IMR-90 (cell line): ENCODE results near the gene CKAP5. TPM values are rescaled to one million over a fixed set of nuclear protein-coding genes. Genes with fewer than 3 reads are reported as not detected.

ENCODE experiments used
- ATAC-seq: fragments of 200-7000 bp; cut with Tn5 transposase; 2 replicates; pipeline ENCODE4 v1.9.1; 2020; ENCODE audit warnings: low read depth, mild to moderate bottlenecking, moderate library complexity
- BruUV-seq: library from RNA; stranded (reverse); fragments of 400-500 nt; replicated peaks from 2 replicates; lab custom pipeline; 2021; lab: Mats Ljungman, UMichigan
- CTCF ChIA-PET: fragments of 300-600 bp; formaldehyde crosslinking; extraction: SDS; loops from one replicate; lab custom pipeline; 2021; ENCODE audit warnings: antibody characterized with exemption; lab: Yijun Ruan, JAX
- POLR2A ChIA-PET: fragments of 300-600 bp; sonication (Branson Sonifier 250); formaldehyde crosslinking; loops from one replicate; lab custom pipeline; 2022; ENCODE audit warnings: antibody characterized with exemption; ENCODE audit not compliant: unreplicated experiment; lab: Charles Lee
- DNase-seq: peaks from one replicate; pipeline ENCODE4 v3.0.0; 2013
- H2AFZ ChIP-seq: replicated peaks from 2 replicates; pipeline ENCODE3; 2013; ENCODE audit warnings: low read length, mild to moderate bottlenecking; ENCODE audit not compliant: poor library complexity
- H2AK5ac ChIP-seq: 2 replicates; pipeline ENCODE4 v1.6.1; 2013; ENCODE audit warnings: low read depth, low read length, inconsistent platforms
- H2AK9ac ChIP-seq: replicated peaks from 2 replicates; pipeline ENCODE3; 2013; ENCODE audit warnings: mild to moderate bottlenecking, low read depth, low read length, moderate library complexity; ENCODE audit not compliant: poor library complexity
- H2BK120ac ChIP-seq: 2 replicates; pipeline ENCODE4 v1.6.1; 2013; ENCODE audit warnings: low read depth, low read length, inconsistent platforms
- H2BK15ac ChIP-seq: 3 replicates; pipeline ENCODE4 v1.6.1; 2013; ENCODE audit warnings: low read depth, low read length, inconsistent platforms
- H2BK20ac ChIP-seq: 2 replicates; pipeline ENCODE4 v1.6.1; 2013; ENCODE audit warnings: low read depth, mild to moderate bottlenecking, inconsistent platforms, low read length, moderate library complexity
- H2BK5ac ChIP-seq: 2 replicates; pipeline ENCODE4 v1.6.1; 2013; ENCODE audit warnings: mild to moderate bottlenecking, low read depth, low read length, inconsistent platforms; ENCODE audit not compliant: poor library complexity, severe bottlenecking
- H3K14ac ChIP-seq: replicated peaks from 2 replicates; pipeline ENCODE4 v1.6.1; 2013; ENCODE audit warnings: low read depth, low read length, inconsistent platforms
- H3K18ac ChIP-seq: 2 replicates; pipeline ENCODE4 v1.6.1; 2013; ENCODE audit warnings: low read depth, low read length, control low read depth
- H3K23ac ChIP-seq: 2 replicates; pipeline ENCODE4 v1.6.1; 2013; ENCODE audit warnings: low read depth, low read length, inconsistent platforms
- H3K27ac ChIP-seq: 2 replicates; pipeline ENCODE4 v1.5.1; 2013; ENCODE audit warnings: mild to moderate bottlenecking, control low read depth, low read length; ENCODE audit not compliant: insufficient read depth
- H3K27me3 ChIP-seq: 2 replicates; pipeline ENCODE4 v1.6.1; 2013; ENCODE audit warnings: low read length; ENCODE audit not compliant: control insufficient read depth, insufficient read depth
- H3K36me3 ChIP-seq: 2 replicates; pipeline ENCODE4 v1.6.1; 2013; ENCODE audit warnings: low read length, mixed read lengths; ENCODE audit not compliant: control insufficient read depth, insufficient read depth
- H3K4ac ChIP-seq: 2 replicates; pipeline ENCODE4 v1.6.1; 2013; ENCODE audit warnings: low read depth, low read length, inconsistent platforms
- H3K4me1 ChIP-seq: 2 replicates; pipeline ENCODE4 v1.6.1; 2013; ENCODE audit warnings: low read length, mixed read lengths; ENCODE audit not compliant: control insufficient read depth, insufficient read depth
- H3K4me2 ChIP-seq: 2 replicates; pipeline ENCODE4 v1.6.1; 2013; ENCODE audit warnings: low read depth, mild to moderate bottlenecking, control low read depth, low read length, moderate library complexity
- H3K4me3 ChIP-seq: 2 replicates; pipeline ENCODE4 v1.5.1; 2013; ENCODE audit warnings: low read depth, mild to moderate bottlenecking, control low read depth, low read length, moderate library complexity; ENCODE audit not compliant: insufficient read depth
- H3K56ac ChIP-seq: 2 replicates; pipeline ENCODE4 v1.6.1; 2013; ENCODE audit warnings: low read length, inconsistent platforms; ENCODE audit not compliant: insufficient read depth; ENCODE audit errors: extremely low read depth
- H3K79me1 ChIP-seq, 2 experiments: 2 replicates each; pipeline ENCODE4 v1.6.1; 2013; ENCODE audit warnings: low read length in 2 of 2, inconsistent platforms in 1 of 2, low read depth in 1 of 2
- H3K9ac ChIP-seq: 2 replicates; pipeline ENCODE4 v1.6.1; 2013; ENCODE audit warnings: low read depth, low read length, control low read depth
- H3K9me1 ChIP-seq: 2 replicates; pipeline ENCODE4 v1.6.1; 2013; ENCODE audit warnings: low read length, inconsistent platforms; ENCODE audit not compliant: insufficient read depth
- H3K9me3 ChIP-seq: 2 replicates; pipeline ENCODE4 v1.6.1; 2013; ENCODE audit warnings: low read length; ENCODE audit not compliant: control insufficient read depth, insufficient read depth
- H4K20me1 ChIP-seq: 2 replicates; pipeline ENCODE4 v1.6.1; 2013; ENCODE audit warnings: low read length, inconsistent platforms; ENCODE audit not compliant: insufficient read depth
- H4K5ac ChIP-seq: 2 replicates; pipeline ENCODE4 v1.6.1; 2013; ENCODE audit warnings: mild to moderate bottlenecking, low read depth, low read length, control low read depth
- H4K8ac ChIP-seq, 2 experiments: 2 replicates each; pipeline ENCODE4 v1.6.1; 2013; ENCODE audit warnings: low read depth in 2 of 2, low read length in 2 of 2, control low read depth in 1 of 2, inconsistent platforms in 1 of 2
- H4K91ac ChIP-seq: 2 replicates; pipeline ENCODE4 v1.6.1; 2013; ENCODE audit warnings: low read depth, low read length, inconsistent platforms; ENCODE audit not compliant: insufficient read depth
- CEBPB ChIP-seq: IDR thresholded peaks from 2 replicates; pipeline ENCODE4 v1.6.1; 2012; ENCODE audit warnings: low read depth, low read length, improper control_type of control experiment
- FOS ChIP-seq: fragments of 150-350 bp; IDR thresholded peaks from 2 replicates; pipeline ENCODE4 v1.6.1; 2016; ENCODE audit warnings: low read depth, low read length
- WGBS, 2 experiments: methylation state at CpG; one replicate each; pipeline versions ENCODE4 v1.1.5 to v1.1.7; 2013; ENCODE audit warnings: missing lambda C conversion rate in 2 of 2; ENCODE audit not compliant: insufficient read length in 1 of 2; ENCODE audit errors: extremely low coverage in 2 of 2; 5-methylcytosine and 5-hydroxymethylcytosine counted together
- dilution Hi-C: fragments of 300-500 bp; cut with HindIII; formaldehyde crosslinking; loops from one replicate; pipeline ENCODE4 v1.14.3; 2018; ENCODE audit warnings: low sequenced_read_pairs; ENCODE audit not compliant: unreplicated experiment
- in situ Hi-C: fragments of 300-500 bp; cut with MboI; formaldehyde crosslinking; loops from 3 replicates; pipeline ENCODE4 v1.14.3; 2019; ENCODE audit warnings: low sequenced_read_pairs, inconsistent platforms, mixed read lengths
- intact Hi-C: fragments of 100-400 bp; cut with micrococcal nuclease; formaldehyde crosslinking; loops from 2 replicates; pipeline ENCODE4 v1.10.0; 2022
- polyA plus RNA-seq, 3 experiments: library from polyadenylated mRNA; depleted of rRNA; stranded (reverse); fragments of >200 nt; gene quantifications; 2 replicates each; pipeline ENCODE4 v1.2.3, GENCODE V29; 2012; ENCODE audit warnings: low replicate concordance in 1 of 3
- total RNA-seq: library from RNA; depleted of rRNA; stranded (reverse); fragments of >200 nt; gene quantifications from 2 replicates; pipeline ENCODE4 v1.2.3, GENCODE V29; 2012

The CKAP5 gene
- total and polyA plus RNA-seq, 2 of the 4 experiments (the other 2 are of a cell fraction) = 59.5 to 79.2 TPM

DNA sequence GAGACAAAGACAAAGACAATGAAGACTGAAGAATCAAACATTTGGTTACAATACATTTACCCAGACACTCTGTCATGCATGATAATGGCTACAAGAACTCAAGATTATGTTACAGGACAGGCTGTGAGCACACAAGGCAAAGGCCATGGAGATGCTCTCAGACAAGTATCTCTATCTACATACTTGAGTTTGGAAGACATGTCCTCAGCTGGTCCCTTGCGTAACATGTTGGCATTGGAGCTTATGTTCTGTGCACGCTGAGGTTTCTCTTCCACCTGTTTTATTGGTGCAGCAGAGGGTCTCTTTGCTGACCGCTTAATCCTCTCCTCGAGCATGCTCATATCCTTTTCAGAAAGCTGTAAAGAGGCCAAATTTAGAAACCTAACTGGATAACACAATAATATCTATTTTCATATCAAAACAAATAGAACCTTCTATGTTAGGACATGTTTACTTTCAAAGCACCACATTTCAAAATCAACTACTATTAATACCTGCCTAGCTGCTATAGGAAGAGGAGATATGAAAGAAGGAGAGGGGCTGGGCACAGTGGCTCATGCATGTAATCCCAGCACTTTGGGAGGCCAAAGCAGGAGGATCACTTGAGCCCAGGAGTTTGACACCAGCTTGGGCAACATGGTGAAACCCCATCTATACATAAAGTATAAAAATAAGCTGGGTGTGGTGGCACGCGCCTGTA, 85.5 kb downstream of the CKAP5 start:
- no peak overlapping the region for H2BK120ac ChIP-seq
- intact Hi-C loops = no loop called here
- H3K4me3 ChIP-seq = no peak overlapping the region
- no peak overlapping the region for H2AK9ac ChIP-seq
- TF ChIP-seq FOS = no peak
- TF ChIP-seq CEBPB = peak; percentile 56
- no peak overlapping the region for H2BK15ac ChIP-seq
- H4K8ac ChIP-seq = no peak overlapping the region
- H3K27ac ChIP-seq = no peak overlapping the region
- ChIA-PET POLR2A (no interaction called here), CTCF (no interaction called here)
- WGBS, 2 experiments = 100% methylated on average over 1 of the region's 6 CpGs; no CpG with 5 or more reads in 1 of the 2 experiments
- H3K9me3 ChIP-seq = no peaks in the 10 kb centered on the region
- no peak overlapping the region for H3K23ac ChIP-seq
- H3K79me1 ChIP-seq = peaks cover 5 to 13% of the 10 kb centered on the region in 2 experiments; a peak in 2 of 4 replicates
- H3K9ac ChIP-seq = no peak overlapping the region
- no peak overlapping the region for H4K91ac ChIP-seq
- dilution Hi-C loops = no loop called here
- H3K14ac ChIP-seq = no peak overlapping the region
- no peak overlapping the region for H2BK20ac ChIP-seq
- no peak overlapping the region for H3K4ac ChIP-seq
- no peaks in the 10 kb centered on the region for H3K4me1 ChIP-seq
- no peak overlapping the region for H2AFZ ChIP-seq
- H3K4me2 ChIP-seq = no peak overlapping the region
- H3K27me3 ChIP-seq = no peaks in the 10 kb centered on the region
- no peaks in the 10 kb centered on the region for H3K9me1 ChIP-seq
- peaks cover 38% of the 10 kb centered on the region for H3K36me3 ChIP-seq
- DNase-seq (no peak), ATAC-seq (no peak)
- no peaks in the 10 kb centered on the region for H4K20me1 ChIP-seq
- H2AK5ac ChIP-seq = no peak overlapping the region
- in situ Hi-C loops = no loop called here
- BruUV-seq = no TSS peak
- H2BK5ac ChIP-seq = no peak overlapping the region
- H3K18ac ChIP-seq = no peak overlapping the region
- no peak overlapping the region for H4K5ac ChIP-seq
- no peak overlapping the region for H3K56ac ChIP-seq
